PC-9 (cell line): Measurements from ENCODE around the gene EME1. TPM values are rescaled to one million over a fixed set of nuclear protein-coding genes. Genes with fewer than 3 reads are reported as not detected.

Experiments
- BruUV-seq: library from RNA; stranded (reverse); fragments of 400-500 nt; replicated peaks from 2 replicates; lab custom pipeline; 2021; lab: Mats Ljungman, UMichigan
- CTCF ChIA-PET: fragments of 300-600 bp; sonication (Branson Sonifier 250); formaldehyde crosslinking; loops from one replicate; lab custom pipeline; 2022; ENCODE audit warnings: antibody characterized with exemption; lab: Charles Lee
- POLR2A ChIA-PET: fragments of 300-600 bp; sonication (Branson Sonifier 250); formaldehyde crosslinking; loops from one replicate; lab custom pipeline; 2022; ENCODE audit warnings: antibody characterized with exemption; ENCODE audit not compliant: unreplicated experiment; lab: Charles Lee
- DNase-seq, 2 experiments: peaks; one replicate each; pipeline versions ENCODE4 v3.0.0 to v3.0.0-alpha.2; 2015 to 2022; ENCODE audit warnings: mixed read lengths in 1 of 2
- H2AFZ ChIP-seq: fragments of 200-600 bp; sonication (generic); 2 replicates; pipeline ENCODE4 v1.8.1; 2017; ENCODE audit warnings: antibody characterized with exemption
- H3F3A ChIP-seq: fragments of 200-600 bp; sonication (generic); 2 replicates; pipeline ENCODE4 v1.8.1; 2017; ENCODE audit warnings: antibody characterized with exemption, mild to moderate bottlenecking, low read depth; ENCODE audit not compliant: insufficient read depth
- H3K27ac ChIP-seq: fragments of 200-600 bp; sonication (generic); 2 replicates; pipeline ENCODE4 v1.6.1; 2016; ENCODE audit warnings: mixed run types
- H3K27me3 ChIP-seq: fragments of 200-600 bp; sonication (generic); 2 replicates; pipeline ENCODE4 v1.6.1; 2016; ENCODE audit warnings: low read depth, mixed run types; ENCODE audit not compliant: insufficient read depth
- H3K36me3 ChIP-seq: fragments of 200-600 bp; sonication (generic); 2 replicates; pipeline ENCODE4 v1.6.1; 2016; ENCODE audit warnings: low read depth, mixed run types
- H3K4me1 ChIP-seq: fragments of 200-600 bp; sonication (generic); replicated peaks from 2 replicates; pipeline ENCODE4 v1.6.1; 2016; ENCODE audit warnings: mixed run types; ENCODE audit not compliant: insufficient read depth
- H3K4me2 ChIP-seq: fragments of 200-600 bp; sonication (generic); 2 replicates; pipeline ENCODE4 v1.6.1; 2017; ENCODE audit warnings: mixed run types
- H3K4me3 ChIP-seq: fragments of 200-600 bp; sonication (generic); 2 replicates; pipeline ENCODE4 v1.6.1; 2016; ENCODE audit warnings: mixed run types
- H3K79me2 ChIP-seq: fragments of 200-600 bp; sonication (generic); 2 replicates; pipeline ENCODE4 v1.6.1; 2017; ENCODE audit warnings: low read depth, mixed run types
- H3K9me2 ChIP-seq: fragments of 200-600 bp; sonication (generic); 2 replicates; pipeline ENCODE4 v1.8.1; 2017; ENCODE audit warnings: mild to moderate bottlenecking; ENCODE audit not compliant: insufficient read depth
- H3K9me3 ChIP-seq: fragments of 200-600 bp; sonication (generic); 2 replicates; pipeline ENCODE4 v1.8.1; 2016; ENCODE audit warnings: low read depth; ENCODE audit not compliant: insufficient read depth
- H4K20me1 ChIP-seq: fragments of 200-600 bp; sonication (generic); 2 replicates; pipeline ENCODE4 v1.8.1; 2017; ENCODE audit not compliant: insufficient read depth
- EZH2 ChIP-seq: fragments of 200-600 bp; sonication (generic); IDR thresholded peaks from 2 replicates; pipeline ENCODE4 v1.8.0; 2017; ENCODE audit warnings: antibody characterized with exemption, low read depth
- intact Hi-C: fragments of 100-400 bp; cut with micrococcal nuclease; formaldehyde crosslinking; loops from one replicate; pipeline ENCODE4 v1.10.0; 2022; ENCODE audit not compliant: unreplicated experiment
- total RNA-seq: library from RNA; stranded (reverse); gene quantifications from 2 replicates; pipeline ENCODE4 v1.2.3, GENCODE V29; 2021
- TF ChIP-seq, protein P1 (sequence below): fragments of 200-600 bp; sonication (generic); conservative IDR thresholded peaks from 2 replicates; pipeline ENCODE4 v1.6.1; 2017; ENCODE audit warnings: mixed run types, antibody characterized with exemption, mild to moderate bottlenecking, moderate library complexity

The EME1 gene
- total RNA-seq, 1 experiment from 2014 or later: 21.0 TPM

DNA sequence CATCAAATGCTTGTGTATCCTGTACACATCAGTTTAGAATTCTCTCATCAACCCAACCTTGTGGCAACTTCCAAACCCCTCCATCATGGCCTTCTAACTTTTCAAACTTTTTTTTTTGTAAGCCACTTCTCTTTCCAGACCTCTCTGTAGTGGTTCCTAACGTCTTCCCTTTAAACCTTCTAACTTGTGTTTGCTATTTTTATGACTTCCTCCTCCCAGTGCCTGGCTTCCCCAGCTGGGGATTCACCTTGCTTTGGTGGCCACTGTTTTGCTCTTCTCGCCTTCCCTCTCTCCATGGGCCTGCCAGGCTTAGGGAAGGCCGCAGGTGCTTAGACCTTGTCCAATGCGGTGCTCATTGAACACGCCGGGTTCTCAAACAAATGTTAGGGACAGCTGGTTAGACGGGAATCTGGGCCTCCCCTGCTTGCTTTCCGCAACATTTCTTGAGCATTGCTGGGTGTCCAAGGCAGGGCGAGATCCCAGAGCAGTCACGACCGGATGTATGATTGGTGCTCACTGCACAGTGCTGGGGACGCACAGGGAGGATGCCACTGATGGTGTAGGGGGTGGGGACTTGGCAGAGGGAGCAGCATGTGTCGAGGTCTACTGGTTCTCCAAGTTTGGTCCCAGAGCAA is 28.2 kb upstream of the EME1 start:
- ChIA-PET POLR2A (interaction anchor here (0.7 kb wide), 1 partner anchor 368 kb away, joined by 26 read pairs; no protein-coding TSS in a partner anchor), CTCF (no interaction called here)
- Histone ChIP-seq H3K9me2 (no peaks in the 10 kb centered on the region), H3K36me3 (no peaks in the 10 kb centered on the region), H3K79me2 (peaks cover 22% of the 10 kb centered on the region), H3K27me3 (no peaks in the 10 kb centered on the region), H3K4me2 (peak overlapping the region; percentile 96), H3K4me1 (0 out of 2 replicates have a peak, but pooled peaks cover 8% of the 10 kb centered on the region), H2AFZ (peak overlapping the region; percentile 100), H3K4me3 (peak overlapping the region; percentile 61; the same call in 1 of the 2 replicates), H4K20me1 (no peaks in the 10 kb centered on the region; the same call in 1 of the 2 replicates), H3K27ac (no peak overlapping the region), H3F3A (peaks cover 20% of the 10 kb centered on the region; the same call in 1 of the 2 replicates), H3K9me3 (no peaks in the 10 kb centered on the region)
- intact Hi-C loops: loop anchor here (2.0 kb wide), 1 partner anchor 144 kb away; the partner anchor contains the start of gene COL1A1
- no peak for DNase-seq
- BruUV-seq: no TSS peak
- TF ChIP-seq EZH2: no peak
- TF ChIP-seq, protein P1, sequence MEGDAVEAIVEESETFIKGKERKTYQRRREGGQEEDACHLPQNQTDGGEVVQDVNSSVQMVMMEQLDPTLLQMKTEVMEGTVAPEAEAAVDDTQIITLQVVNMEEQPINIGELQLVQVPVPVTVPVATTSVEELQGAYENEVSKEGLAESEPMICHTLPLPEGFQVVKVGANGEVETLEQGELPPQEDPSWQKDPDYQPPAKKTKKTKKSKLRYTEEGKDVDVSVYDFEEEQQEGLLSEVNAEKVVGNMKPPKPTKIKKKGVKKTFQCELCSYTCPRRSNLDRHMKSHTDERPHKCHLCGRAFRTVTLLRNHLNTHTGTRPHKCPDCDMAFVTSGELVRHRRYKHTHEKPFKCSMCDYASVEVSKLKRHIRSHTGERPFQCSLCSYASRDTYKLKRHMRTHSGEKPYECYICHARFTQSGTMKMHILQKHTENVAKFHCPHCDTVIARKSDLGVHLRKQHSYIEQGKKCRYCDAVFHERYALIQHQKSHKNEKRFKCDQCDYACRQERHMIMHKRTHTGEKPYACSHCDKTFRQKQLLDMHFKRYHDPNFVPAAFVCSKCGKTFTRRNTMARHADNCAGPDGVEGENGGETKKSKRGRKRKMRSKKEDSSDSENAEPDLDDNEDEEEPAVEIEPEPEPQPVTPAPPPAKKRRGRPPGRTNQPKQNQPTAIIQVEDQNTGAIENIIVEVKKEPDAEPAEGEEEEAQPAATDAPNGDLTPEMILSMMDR: no peak

DNA sequence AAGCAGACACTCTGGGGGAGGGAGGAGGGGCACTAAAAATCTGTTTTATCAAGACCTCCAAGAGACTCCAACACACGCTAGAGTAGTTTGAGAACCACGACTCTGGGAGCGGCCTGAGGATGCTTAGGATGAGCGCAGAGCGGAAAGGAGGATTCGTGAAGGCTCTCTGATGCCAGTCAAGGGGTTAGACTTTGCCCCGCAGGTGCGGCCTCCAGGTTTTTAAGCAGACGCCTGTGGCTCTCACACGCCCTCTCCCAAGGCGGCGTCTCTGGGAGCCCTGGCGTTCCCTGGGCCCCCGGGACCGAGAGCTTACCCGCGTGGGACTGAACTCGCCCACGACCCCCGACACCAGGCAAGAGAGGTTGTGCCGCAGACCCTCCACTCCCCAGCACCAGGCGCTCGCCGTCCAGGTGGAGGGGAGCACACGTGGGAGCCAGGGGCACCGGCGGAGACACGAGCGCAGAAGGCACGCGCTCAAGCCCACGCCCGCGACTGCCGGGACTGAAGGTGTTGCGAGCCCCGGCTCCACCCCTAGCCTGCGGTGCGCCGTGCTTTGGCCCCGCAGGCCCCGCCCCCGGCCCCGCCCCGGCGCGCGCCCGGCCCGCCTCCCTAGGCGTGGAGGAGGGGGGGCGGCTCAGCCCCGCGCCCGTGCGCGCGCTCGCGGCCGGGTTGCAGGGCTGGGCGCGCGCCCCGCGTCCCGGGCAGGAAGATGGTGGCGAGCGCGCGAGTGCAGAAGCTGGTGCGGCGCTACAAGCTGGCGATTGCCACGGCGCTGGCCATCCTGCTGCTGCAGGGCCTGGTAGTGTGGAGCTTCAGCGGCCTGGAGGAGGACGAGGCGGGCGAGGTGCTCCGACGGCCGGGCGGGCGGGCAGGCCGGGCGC is 27.4 kb upstream of the EME1 start, which contains the start of gene XYLT2:
XYLT2 (plus strand) TSS at position 695 of the 881 bp plus-strand sequence; CDS start at position 710, 15 bp downstream.
- peaks cover 20% of the 10 kb centered on the region; the same call in 1 of the 2 replicates for H3F3A ChIP-seq
- intact Hi-C loops: loop anchor here (2.0 kb wide), 1 partner anchor 145 kb away; the partner anchor contains the start of gene COL1A1
- TF ChIP-seq, protein P1: no peak
- TF ChIP-seq EZH2: no peak
- peak within 1 kb of the TSS; percentile 96 for H3K4me2 ChIP-seq
- H4K20me1 ChIP-seq: no peaks in the 10 kb centered on the region; the same call in 1 of the 2 replicates
- peaks cover 22% of the 10 kb centered on the region for H3K79me2 ChIP-seq
- H2AFZ ChIP-seq: peak within 1 kb of the TSS; percentile 100
- BruUV-seq: TSS peak; percentile 79
- 0 out of 2 replicates have a peak, but pooled peaks cover 8% of the 10 kb centered on the region for H3K4me1 ChIP-seq
- ChIA-PET POLR2A (interaction anchor here (0.6 kb wide), 1 partner anchor 661 kb away, joined by 6 read pairs; no protein-coding TSS in a partner anchor), CTCF (interaction anchor here (0.6 to 1.0 kb wide), 2 partner anchors 17 to 637 kb away, joined by 3 to 4 read pairs; no protein-coding TSS in a partner anchor)
- no peaks in the 10 kb centered on the region for H3K9me3 ChIP-seq
- DNase-seq: peak; percentile 38 to 86
- H3K9me2 ChIP-seq: no peaks in the 10 kb centered on the region
- H3K4me3 ChIP-seq: peak within 1 kb of the TSS; percentile 61
- no peaks in the 10 kb centered on the region for H3K36me3 ChIP-seq
- H3K27ac ChIP-seq: no peak within 1 kb of the TSS
- H3K27me3 ChIP-seq: no peaks in the 10 kb centered on the region
